Left renal cortex interstitium (tissue), 4 donors: ENCODE data around the gene TPT1. TPM values are rescaled to one million over a fixed set of nuclear protein-coding genes. Genes with fewer than 3 reads are reported as not detected.

Experiments used
- DNase-seq, 4 donors: peaks; one replicate each; pipeline ENCODE4 v3.0.0-alpha.2; 2013; ENCODE audit warnings: low read depth in 4 of 4, low spot score in 2 of 4, missing footprints in 1 of 4
- polyA plus RNA-seq, 4 donors: library from polyadenylated mRNA; unstranded; fragments of 120-200 nt; gene quantifications; one replicate each; pipeline ENCODE4 v1.2.1, GENCODE V29; 2013; ENCODE audit not compliant: insufficient read length in 4 of 4

Gene TPT1
- polyA plus RNA-seq, 4 donors, result 6,025 to 6,976 (median 6,405) TPM

DNA sequence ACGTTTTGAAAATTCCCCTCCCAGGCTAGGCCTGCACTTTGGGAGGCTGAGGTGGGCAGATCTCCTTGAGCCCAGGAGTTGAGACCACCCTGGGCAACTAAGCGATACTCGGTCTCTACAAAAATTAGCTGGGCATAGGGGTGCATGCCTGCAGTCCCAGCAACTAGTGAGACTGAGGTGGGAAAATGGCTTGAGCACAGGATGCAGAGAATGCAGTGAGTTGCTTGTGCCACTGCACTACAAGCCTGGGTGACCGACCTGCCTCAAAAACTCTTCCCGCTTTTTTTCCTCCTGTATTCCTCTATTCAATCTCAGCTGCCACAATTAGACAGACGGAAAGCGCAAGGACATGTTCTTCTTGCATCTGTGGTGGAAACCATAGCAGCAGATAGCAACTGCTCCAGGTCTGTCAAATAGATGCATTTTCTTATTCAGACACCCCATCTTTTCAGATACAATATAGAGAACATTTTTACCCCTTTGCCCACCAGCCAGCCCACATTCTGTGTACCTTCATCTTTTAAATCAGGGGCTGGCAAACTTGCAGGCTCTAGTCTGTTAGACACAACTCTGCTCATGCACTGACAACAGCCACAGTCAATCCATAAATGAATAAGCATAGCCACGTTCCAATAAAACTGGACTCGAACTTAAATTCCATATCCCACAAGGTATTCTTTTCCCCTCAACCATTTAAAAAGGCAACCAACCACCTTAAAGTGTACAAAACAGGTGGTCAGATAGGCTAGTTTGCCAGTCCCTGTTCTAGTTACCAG is 4.8 kb downstream of the TPT1 start:
- DNase-seq, result no peak

DNA sequence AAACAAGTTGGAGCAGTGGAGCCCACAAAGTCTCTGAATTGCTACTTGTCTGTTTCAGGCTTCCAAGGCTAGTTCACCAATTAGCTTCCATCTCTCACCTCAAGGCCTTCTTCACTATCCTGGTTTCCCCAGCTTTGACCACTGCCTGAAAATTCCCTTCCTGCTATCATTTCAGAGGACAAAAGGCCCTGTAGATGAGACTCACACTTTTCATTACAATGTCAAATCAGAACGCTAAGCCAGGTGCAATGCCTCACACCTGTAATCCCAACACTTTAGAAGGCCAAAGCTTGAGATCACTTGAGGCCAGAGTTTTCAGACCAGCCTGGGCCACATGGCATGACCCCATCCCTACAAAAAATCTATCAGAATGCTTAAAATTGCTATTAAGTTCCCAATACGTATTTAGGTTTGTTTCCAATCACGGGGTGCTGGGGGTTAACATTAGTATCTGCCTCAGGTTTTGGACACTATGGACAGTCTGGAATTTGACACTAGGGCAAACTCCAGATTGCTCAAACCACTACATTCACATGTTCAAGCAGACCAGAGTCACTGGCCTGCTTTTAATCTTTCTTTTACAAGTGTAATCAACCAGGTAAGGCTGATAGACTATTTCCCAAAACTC is 5.5 kb downstream of the TPT1 start:
- DNase-seq, result no peak

- DNase-seq, result no peak
These were observed 6.7 kb downstream of the TPT1 start for GRCh38 chr13:45333977-45334922.

- no peak for DNase-seq
These were observed 7.6 kb downstream of the TPT1 start for GRCh38 chr13:45333251-45333976.

GRCh38 chr13:45332831-45333219 is 8.2 kb downstream of the TPT1 start:
- DNase-seq, result no peak

DNA sequence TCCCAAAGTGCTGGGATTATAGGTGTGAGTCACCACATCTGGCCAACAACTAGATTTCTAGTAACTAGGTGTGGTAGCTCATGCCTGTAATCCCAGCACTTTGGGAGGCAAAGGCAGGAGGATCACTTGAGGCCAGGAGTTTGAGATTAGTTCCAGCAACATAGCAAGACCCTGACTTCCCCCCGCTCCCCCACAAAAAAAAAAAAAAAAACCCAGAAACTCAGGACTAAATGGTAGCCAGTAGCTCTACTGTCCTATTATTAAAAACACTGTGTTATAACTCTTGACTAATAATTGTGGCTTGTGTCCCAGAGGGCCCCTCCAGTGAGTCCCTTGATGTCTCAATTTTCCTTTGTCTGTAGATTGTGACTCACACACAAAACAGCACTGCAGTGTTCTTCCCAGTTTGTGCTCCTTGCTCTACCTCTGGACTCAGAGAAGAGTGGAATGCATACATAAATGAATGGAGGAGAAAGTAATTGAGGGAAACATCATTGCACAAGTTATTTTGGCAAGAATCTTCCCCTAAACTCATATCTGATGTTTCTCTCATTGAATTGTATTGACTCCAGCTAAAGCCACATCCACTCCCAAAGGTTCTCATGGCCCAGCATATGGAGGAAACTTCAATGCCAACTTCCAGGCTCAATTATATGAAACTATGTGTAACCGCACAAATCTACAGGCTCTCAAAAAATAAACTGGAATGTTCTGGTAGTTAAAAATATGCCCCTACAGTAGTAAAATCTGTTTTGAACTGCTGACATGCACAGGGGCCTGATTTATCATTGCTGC is 8.8 kb downstream of the TPT1 start:
- no peak for DNase-seq

DNA sequence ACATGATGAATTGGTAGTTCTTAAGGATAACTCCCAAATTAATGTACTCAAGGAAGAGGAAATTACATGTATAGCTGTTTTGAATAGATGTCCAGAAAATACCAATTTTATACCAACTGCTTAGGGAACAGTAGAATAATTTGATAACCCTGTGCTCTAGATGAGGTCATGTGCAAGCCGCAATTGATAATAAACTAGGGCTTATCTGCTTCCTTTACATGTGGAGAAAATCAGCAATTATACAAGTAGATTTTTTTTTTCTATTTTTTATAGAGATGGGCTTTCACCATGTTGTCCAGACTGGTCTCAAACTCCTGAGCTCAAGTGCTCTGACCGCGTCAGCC is 9.3 kb downstream of the TPT1 start:
- DNase-seq, result no peak

GRCh38 chr13:45331123-45331619 is 9.8 kb downstream of the TPT1 start:
- no peak for DNase-seq

- DNase-seq, result no peak
These were observed 12.3 kb downstream of the TPT1 start for GRCh38 chr13:45328661-45329111.

GRCh38 chr13:45327253-45327955 is 13.6 kb downstream of the TPT1 start:
- DNase-seq, result no peak

DNA sequence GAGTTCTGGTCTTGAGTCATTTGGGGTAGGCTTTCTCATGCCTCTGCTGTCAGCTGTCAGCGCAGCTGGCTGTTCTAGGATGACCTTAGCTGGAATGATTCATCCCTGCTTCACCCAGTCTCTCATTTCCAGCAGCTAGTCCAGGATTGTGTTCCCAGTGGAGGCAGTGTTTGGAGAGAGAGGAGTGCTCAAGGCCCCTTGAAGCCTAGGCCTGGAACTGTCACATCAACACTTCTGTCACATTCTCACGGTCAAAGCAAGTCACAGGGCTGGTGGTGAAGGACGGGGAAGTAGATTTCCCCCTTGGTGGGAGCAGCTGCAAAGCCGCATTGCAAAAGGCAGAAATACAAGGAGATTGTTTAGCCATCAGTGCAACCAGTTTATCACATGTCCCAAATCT is 15.2 kb downstream of the TPT1 start:
- no peak for DNase-seq

DNA sequence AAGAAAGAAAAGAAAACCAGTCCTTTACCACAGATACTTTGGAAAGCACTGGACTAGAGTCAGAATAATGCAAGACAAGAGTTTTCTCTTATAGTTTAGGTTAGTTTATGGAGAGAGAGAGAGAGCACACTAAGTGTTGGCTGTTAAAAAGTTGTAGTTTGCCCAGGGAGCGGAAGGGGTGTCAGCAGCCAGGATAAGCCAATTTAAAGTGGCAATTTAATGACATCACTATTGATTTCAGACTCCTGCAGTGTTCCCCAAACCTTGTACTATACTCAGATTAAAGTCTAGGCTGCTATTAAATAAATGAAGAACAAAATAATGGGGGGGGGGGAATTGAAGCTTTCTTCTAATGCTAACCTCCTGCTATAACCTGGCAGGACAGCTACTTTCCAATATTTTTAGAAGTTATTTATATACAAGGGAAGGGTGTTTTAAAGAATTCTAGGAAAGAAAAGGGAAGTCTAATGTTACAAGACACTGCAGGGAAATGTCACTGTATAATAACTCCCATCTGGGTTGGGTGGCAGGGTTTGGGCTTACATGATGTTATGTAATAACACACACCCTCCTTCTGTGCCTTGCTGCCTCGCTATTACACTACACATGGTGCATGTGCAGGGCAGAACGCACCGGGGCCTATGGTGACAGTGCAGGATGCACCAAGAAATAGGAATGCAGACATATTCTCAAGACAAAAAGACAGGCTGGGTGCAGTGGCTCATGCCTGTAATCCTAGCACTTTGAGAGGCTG is 19.9 kb downstream of the TPT1 start:
- DNase-seq, result no peak

DNA sequence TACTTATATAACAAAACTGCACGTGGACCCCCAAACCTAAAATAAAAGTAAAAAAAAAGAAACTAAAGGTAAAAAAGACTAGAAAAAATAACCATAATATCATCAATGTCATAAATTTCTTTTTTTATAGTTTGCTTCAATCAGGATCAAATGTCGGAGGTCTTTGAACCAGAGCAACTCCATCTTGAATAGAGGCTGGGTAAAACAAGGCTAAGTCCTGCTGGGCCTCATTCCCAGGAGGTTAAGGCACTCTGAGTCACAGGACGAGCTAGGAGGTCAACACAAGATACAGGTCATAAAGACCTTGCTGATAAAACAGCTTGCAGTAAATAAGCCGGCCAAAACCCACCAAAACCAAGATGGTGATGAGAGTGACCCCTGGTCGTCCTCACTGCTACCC is 24.0 kb downstream of the TPT1 start:
- no peak for DNase-seq

DNA sequence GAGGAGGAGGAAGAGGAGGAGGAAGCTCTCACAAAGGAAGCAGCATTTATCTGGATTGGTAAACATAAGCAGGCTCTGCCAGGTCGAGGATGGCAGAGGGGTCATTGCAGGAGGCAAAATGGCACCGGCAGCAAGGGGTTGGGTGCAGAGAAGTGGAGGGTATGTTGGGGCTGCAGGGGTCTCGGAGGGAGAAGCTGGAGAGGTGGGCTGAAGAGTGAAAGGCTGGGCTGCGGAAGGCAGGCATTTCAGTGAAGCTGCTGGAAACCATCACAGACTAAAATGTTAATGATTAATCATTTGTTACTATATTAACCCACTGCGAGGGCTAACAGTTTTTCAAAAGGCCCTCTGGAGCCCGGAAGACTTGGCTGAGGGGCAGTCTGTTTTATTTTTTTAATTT is 24.6 kb downstream of the TPT1 start:
- DNase-seq, result no peak

- DNase-seq, result no peak
These were observed 25.3 kb downstream of the TPT1 start for GRCh38 chr13:45315520-45316167.

DNA sequence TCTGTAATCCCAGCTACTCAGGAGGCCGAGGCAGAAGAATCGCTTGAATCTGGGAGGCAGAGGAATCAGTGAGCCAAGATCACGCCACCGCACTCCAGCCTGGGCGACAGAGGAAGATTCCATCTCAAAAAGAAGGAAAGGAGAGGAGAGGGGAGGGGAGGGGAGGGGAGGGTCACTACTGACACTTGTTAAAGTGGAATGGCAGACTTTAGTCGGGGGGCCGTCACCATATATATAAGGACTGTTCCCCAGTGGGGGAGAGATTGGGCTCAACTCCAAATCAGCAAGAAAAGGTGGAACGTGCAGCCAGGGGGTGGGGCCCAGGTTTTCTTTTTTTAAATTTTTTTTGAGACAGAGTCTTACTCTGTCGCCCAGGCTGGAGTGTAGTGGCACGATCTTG is 26.2 kb downstream of the TPT1 start:
- DNase-seq, result no peak

- DNase-seq, result no peak
These were observed 30.4 kb downstream of the TPT1 start for GRCh38 chr13:45310341-45311131.
